Heart right ventricle (tissue), 16 donors: ENCODE data around the gene AMZ2. TPM values are rescaled to one million over a fixed set of nuclear protein-coding genes. Genes with fewer than 3 reads are reported as not detected.

Experiments
- ATAC-seq, 8 donors: fragments of 200-7000 bp; cut with Tn5 transposase; one replicate each; pipeline ENCODE4 v1.9.1; 2020; ENCODE audit warnings: mild to moderate bottlenecking in 8 of 8, moderate library complexity in 8 of 8, moderate number of reproducible peaks in 1 of 8
- DNase-seq, 2 donors: peaks; one replicate each; pipeline ENCODE4 v3.0.0-alpha.2; 2020
- H3K27ac ChIP-seq, 10 donors: fragments of 200-600 bp; sonication (generic) in 2 of 10; one replicate each; pipeline versions ENCODE4 v1.5.0 to v1.8.0; 2020 to 2022; ENCODE audit warnings: mild to moderate bottlenecking in 3 of 10
- H3K27me3 ChIP-seq, 7 donors: fragments of 200-600 bp; one replicate each; pipeline ENCODE4 v1.8.0; 2021 to 2022; ENCODE audit warnings: mild to moderate bottlenecking in 2 of 7
- H3K36me3 ChIP-seq, 9 donors: fragments of 200-600 bp; sonication (generic) in 1 of 9; one replicate each; pipeline versions ENCODE4 v1.5.0 to v1.8.0; 2020 to 2022; ENCODE audit warnings: mild to moderate bottlenecking in 2 of 9
- H3K4me1 ChIP-seq, 9 donors: fragments of 200-600 bp; sonication (generic) in 1 of 9; one replicate each; pipeline versions ENCODE4 v1.5.0 to v1.8.0; 2020 to 2022; ENCODE audit warnings: mild to moderate bottlenecking in 4 of 9
- H3K4me3 ChIP-seq, 10 donors: fragments of 200-600 bp; sonication (generic) in 2 of 10; one replicate each; pipeline versions ENCODE4 v1.5.0 to v1.8.0; 2020 to 2022; ENCODE audit warnings: mild to moderate bottlenecking in 7 of 10, moderate library complexity in 2 of 10
- H3K9me3 ChIP-seq, 11 donors: fragments of 200-600 bp in 10 of 11; sonication (generic) in 2 of 11; one replicate each; pipeline versions ENCODE4 v1.5.0 to v1.8.0; 2013 to 2022; ENCODE audit warnings: mild to moderate bottlenecking in 2 of 11, control low read depth in 1 of 11, moderate library complexity in 1 of 11
- CTCF ChIP-seq, 9 donors: fragments of 200-600 bp; sonication (generic) in 2 of 9; IDR thresholded peaks; one replicate each; pipeline versions ENCODE4 v1.5.0 to v1.8.0; 2021 to 2022; ENCODE audit warnings: antibody characterized with exemption in 9 of 9, mild to moderate bottlenecking in 5 of 9, moderate library complexity in 1 of 9
- WGBS, 2 donors: extraction: QIAGEN DNeasy Blood & Tissue Kit; methylation state at CpG; one replicate each; pipeline ENCODE4 v1.1.7; 2013; ENCODE audit warnings: inconsistent platforms in 1 of 2; 5-methylcytosine and 5-hydroxymethylcytosine counted together
- intact Hi-C, 10 donors: fragments of 100-400 bp; cut with DNase I; formaldehyde crosslinking; loops; one replicate each; pipeline versions ENCODE4 v1.11.1 to v1.14.2; 2022
- polyA plus RNA-seq, 2 donors: library from polyadenylated mRNA; stranded (reverse); fragments of 200-250 nt; gene quantifications; one replicate each; pipeline ENCODE4 v1.2.3, GENCODE V29; 2013
- total RNA-seq, 10 donors: library from RNA; stranded (reverse); fragmentation: NEBNext Ultra II Directional in 3 of 10; extraction: Animal tissue kit (Norgen Biotek cat#: 25700) in 3 of 10; gene quantifications; one replicate each; pipeline versions ENCODE4 v1.2.1 to v1.2.4, GENCODE V29; 2021 to 2023
- donor health status: Arrhythmogenic right ventricular cardiomyopathy.
- donor health status: ischemic (EF 13 %, LVEDD 7.1; RV severe dilation, severe dysfunction).
- donor health status: healthy with polysubstance abuse.
- donor health status: DM: no; HTN: yes; CAD: no.
- donor health status: DM: no; HTN: no; CAD: no.
- donor health status: ischemic (EF 25% LVEDD 6.9; RV normal size, moderate dysfunction).
- donor health status: ischemic (EF 25% LVEDD 5.7; RV mildly dilated, moderate dysfunction).
- donor health status: healthy.
- donor health status: DM: yes; HTN: yes; CAD: no.
- donor health status: Ischemic cardiomyopathy.
- donor health status: ischemic (EF 35%, LVEDD 5.7; RV mildly dilated, moderate dysfunction).
- donor health status: nonischemic (EF 11% LVEDD 7.7; RV severe dilation, severe dysfunction).
- donor health status: DM: yes; HTN: yes; CAD: no.
- donor health status: PGD.
- donor health status: ischemic (EF 29% LVEDD 5.4; RV normal size, mild dysfunction).
- donor health status: nonischemic (EF 23%, LVEDD 6.1; RV moderate dilation, normal function).

The AMZ2 gene
- total and polyA plus RNA-seq, 12 donors: 41.6 to 140 (median 106) TPM

- peaks cover 0 to 30% (median 14%) of the 10 kb centered on the region in 7 donors for H3K27me3 ChIP-seq
- H3K9me3 ChIP-seq: no peaks in the 10 kb centered on the region
- peak within 1 kb of the TSS; percentile 44 to 85 (median 72) for H3K4me3 ChIP-seq
- TF ChIP-seq CTCF (IDR thresholded peaks at IDR 0.05): no peak
- peaks cover 4 to 58% (median 20%) of the 10 kb centered on the region in 9 donors for H3K4me1 ChIP-seq
- 0 to 1% methylated on average over 88 to 96 of the region's 96 CpGs for WGBS, 2 donors
- intact Hi-C loops: loop anchor here in 3 of 10 donors (5.0 to 10.0 kb wide), 3 partner anchors 86 to 104 kb away; no protein-coding TSS in a partner anchor
- DNase-seq (peak; percentile 33 to 38), ATAC-seq (peak; percentile 55 to 80 (median 72))
- peak within 1 kb of the TSS in 9 of 10 donors; percentile 34 to 98 (median 81) for H3K27ac ChIP-seq
- no peaks in the 10 kb centered on the region for H3K36me3 ChIP-seq
These were observed 43.4 kb downstream of the AMZ2 start, which contains the start of the genes ARSG and SLC16A6 for GRCh38 chr17:68290955-68291835. Gene ARSG (plus strand): TSS chr17:68291495. CDS start chr17:68307494, 15,999 bp downstream. Gene SLC16A6 (minus strand): TSS chr17:68291127. CDS start chr17:68278320, 12,807 bp downstream.

- Histone ChIP-seq H3K9me3 (no peaks in the 10 kb centered on the region), H3K27me3 (peaks cover 0 to 34% (median 14%) of the 10 kb centered on the region in 7 donors), H3K27ac (peak overlapping the region in 9 of 10 donors; percentile 34 to 98 (median 81)), H3K4me1 (peaks cover 4 to 67% (median 20%) of the 10 kb centered on the region in 9 donors), H3K4me3 (peak overlapping the region; percentile 44 to 85 (median 72)), H3K36me3 (no peaks in the 10 kb centered on the region)
- intact Hi-C loops: loop anchor here in 3 of 10 donors (5.0 to 10.0 kb wide), 3 partner anchors 85 to 103 kb away; no protein-coding TSS in a partner anchor
- 1% methylated on average over 76 of the region's 76 CpGs for WGBS, 2 donors
- TF ChIP-seq CTCF (IDR thresholded peaks at IDR 0.05): peak in 2 of 9 donors; percentile 6 to 8
- ATAC-seq: peak; percentile 72 to 85 (median 81)
- DNase-seq: peak; percentile 75 to 77
These were observed 44.2 kb downstream of the AMZ2 start for GRCh38 chr17:68291836-68292688.

GRCh38 chr17:68292689-68293040, 44.8 kb downstream of the AMZ2 start:
- H3K4me3 ChIP-seq: peak overlapping the region in 8 of 10 donors; percentile 44 to 85 (median 72)
- no peaks in the 10 kb centered on the region for H3K36me3 ChIP-seq
- no peak for DNase-seq
- TF ChIP-seq CTCF (IDR thresholded peaks at IDR 0.05): no peak
- H3K27ac ChIP-seq: peak overlapping the region in 6 of 10 donors; percentile 68 to 98 (median 82)
- peaks cover 4 to 70% (median 20%) of the 10 kb centered on the region in 9 donors for H3K4me1 ChIP-seq
- 44 to 51% methylated on average over 9 of the region's 9 CpGs for WGBS, 2 donors
- no peak for ATAC-seq
- H3K9me3 ChIP-seq: no peaks in the 10 kb centered on the region
- peaks cover 0 to 34% (median 14%) of the 10 kb centered on the region in 7 donors for H3K27me3 ChIP-seq
- intact Hi-C loops: loop anchor here in 3 of 10 donors (5.0 to 10.0 kb wide), 3 partner anchors 85 to 102 kb away; no protein-coding TSS in a partner anchor
